Measurements from ENCODE around the gene C9orf50.

Gene C9orf50

GRCh38 chr9:129572517-129572916 is 48.4 kb downstream of the C9orf50 start:
- ATAC-seq (replicated peaks; ENCODE audit: extremely low read depth, poor library complexity, severe bottlenecking) (no peak), DNase-seq (ENCODE audit: low spot score in 2 of 2) (no peak)
- Mint-ChIP-seq H3K36me3 (ENCODE audit: insufficient read depth) (no peaks in the 10 kb centered on the region), H3K27ac (ENCODE audit: low read depth) (no peak overlapping the region), H3K4me3 (no peak overlapping the region), H3K4me1 (peaks cover 12% of the 10 kb centered on the region), H3K9me3 (no peaks in the 10 kb centered on the region), H3K27me3 (peaks cover 42% of the 10 kb centered on the region)

- H3K4me1 Mint-ChIP-seq: peaks cover 12% of the 10 kb centered on the region
- H3K36me3 Mint-ChIP-seq (ENCODE audit: insufficient read depth): no peaks in the 10 kb centered on the region
- H3K27ac Mint-ChIP-seq (ENCODE audit: low read depth): no peak overlapping the region
- no peak overlapping the region for H3K4me3 Mint-ChIP-seq
- ATAC-seq (replicated peaks; ENCODE audit: extremely low read depth, poor library complexity, severe bottlenecking) (no peak), DNase-seq (ENCODE audit: low spot score in 2 of 2) (no peak)
- H3K9me3 Mint-ChIP-seq: no peaks in the 10 kb centered on the region
- peaks cover 47% of the 10 kb centered on the region for H3K27me3 Mint-ChIP-seq
Observed at GRCh38 chr9:129572052-129572425, 48.9 kb downstream of the C9orf50 start.

GRCh38 chr9:129571298-129572051 is 49.4 kb downstream of the C9orf50 start:
- H3K27me3 Mint-ChIP-seq: peaks cover 51% of the 10 kb centered on the region
- DNase-seq (ENCODE audit: low spot score in 2 of 2): no peak
- peaks cover 12% of the 10 kb centered on the region for H3K4me1 Mint-ChIP-seq
- H3K9me3 Mint-ChIP-seq: no peaks in the 10 kb centered on the region
- H3K36me3 Mint-ChIP-seq (ENCODE audit: insufficient read depth): no peaks in the 10 kb centered on the region
- ATAC-seq (replicated peaks; ENCODE audit: extremely low read depth, poor library complexity, severe bottlenecking): no peak
- H3K27ac Mint-ChIP-seq (ENCODE audit: low read depth): no peak overlapping the region
- H3K4me3 Mint-ChIP-seq: no peak overlapping the region

- Mint-ChIP-seq H3K27me3 (peaks cover 59% of the 10 kb centered on the region), H3K4me1 (peaks cover 12% of the 10 kb centered on the region), H3K4me3 (peak overlapping the region; percentile 73), H3K9me3 (no peaks in the 10 kb centered on the region), H3K27ac (ENCODE audit: low read depth) (no peak overlapping the region), H3K36me3 (ENCODE audit: insufficient read depth) (peaks cover 2% of the 10 kb centered on the region)
- DNase-seq (ENCODE audit: low spot score in 2 of 2): no peak
- ATAC-seq (replicated peaks; ENCODE audit: extremely low read depth, poor library complexity, severe bottlenecking): no peak
Observed at GRCh38 chr9:129570450-129571297, 50.2 kb downstream of the C9orf50 start.

GRCh38 chr9:129569502-129570449 is 51.1 kb downstream of the C9orf50 start:
- Mint-ChIP-seq H3K27ac (ENCODE audit: low read depth) (no peak overlapping the region), H3K27me3 (peaks cover 60% of the 10 kb centered on the region), H3K4me3 (peak overlapping the region; percentile 73), H3K36me3 (ENCODE audit: insufficient read depth) (peaks cover 2% of the 10 kb centered on the region), H3K4me1 (peaks cover 12% of the 10 kb centered on the region), H3K9me3 (no peaks in the 10 kb centered on the region)
- no peak for DNase-seq (ENCODE audit: low spot score in 2 of 2)
- no peak for ATAC-seq (replicated peaks; ENCODE audit: extremely low read depth, poor library complexity, severe bottlenecking)

- H3K27ac Mint-ChIP-seq (ENCODE audit: low read depth): no peak overlapping the region
- H3K36me3 Mint-ChIP-seq (ENCODE audit: insufficient read depth): peaks cover 2% of the 10 kb centered on the region
- ATAC-seq (replicated peaks; ENCODE audit: extremely low read depth, poor library complexity, severe bottlenecking): no peak
- H3K27me3 Mint-ChIP-seq: peaks cover 57% of the 10 kb centered on the region
- no peaks in the 10 kb centered on the region for H3K9me3 Mint-ChIP-seq
- peak overlapping the region; percentile 73 for H3K4me3 Mint-ChIP-seq
- peaks cover 12% of the 10 kb centered on the region for H3K4me1 Mint-ChIP-seq
- no peak for DNase-seq (ENCODE audit: low spot score in 2 of 2)
Observed at GRCh38 chr9:129568560-129569501, 52.1 kb downstream of the C9orf50 start.

GRCh38 chr9:129567842-129568559 is 52.9 kb downstream of the C9orf50 start:
- DNase-seq (ENCODE audit: low spot score in 2 of 2) (no peak), ATAC-seq (replicated peaks; ENCODE audit: extremely low read depth, poor library complexity, severe bottlenecking) (no peak)
- H3K4me1 Mint-ChIP-seq: peaks cover 12% of the 10 kb centered on the region
- H3K9me3 Mint-ChIP-seq: no peaks in the 10 kb centered on the region
- H3K27me3 Mint-ChIP-seq: peaks cover 52% of the 10 kb centered on the region
- H3K4me3 Mint-ChIP-seq: peak overlapping the region; percentile 66
- H3K36me3 Mint-ChIP-seq (ENCODE audit: insufficient read depth): peaks cover 2% of the 10 kb centered on the region
- H3K27ac Mint-ChIP-seq (ENCODE audit: low read depth): no peak overlapping the region

- H3K4me1 Mint-ChIP-seq: peaks cover 12% of the 10 kb centered on the region
- DNase-seq (ENCODE audit: low spot score in 2 of 2): no peak
- H3K9me3 Mint-ChIP-seq: no peaks in the 10 kb centered on the region
- H3K4me3 Mint-ChIP-seq: no peak overlapping the region
- ATAC-seq (replicated peaks; ENCODE audit: extremely low read depth, poor library complexity, severe bottlenecking): no peak
- H3K36me3 Mint-ChIP-seq (ENCODE audit: insufficient read depth): peaks cover 2% of the 10 kb centered on the region
- no peak overlapping the region for H3K27ac Mint-ChIP-seq (ENCODE audit: low read depth)
- H3K27me3 Mint-ChIP-seq: peaks cover 52% of the 10 kb centered on the region
Observed at GRCh38 chr9:129567329-129567728, 53.6 kb downstream of the C9orf50 start.

GRCh38 chr9:129566563-129567266 is 54.2 kb downstream of the C9orf50 start:
- DNase-seq (ENCODE audit: low spot score in 2 of 2) (no peak), ATAC-seq (replicated peaks; ENCODE audit: extremely low read depth, poor library complexity, severe bottlenecking) (no peak)
- Mint-ChIP-seq H3K4me1 (peaks cover 12% of the 10 kb centered on the region), H3K27ac (ENCODE audit: low read depth) (no peak overlapping the region), H3K9me3 (no peaks in the 10 kb centered on the region), H3K27me3 (peaks cover 52% of the 10 kb centered on the region), H3K4me3 (no peak overlapping the region), H3K36me3 (ENCODE audit: insufficient read depth) (peaks cover 2% of the 10 kb centered on the region)

- Mint-ChIP-seq H3K27me3 (peaks cover 35% of the 10 kb centered on the region), H3K4me3 (no peak overlapping the region)
Observed at GRCh38 chr9:129562917-129563316, 58.0 kb downstream of the C9orf50 start.

GRCh38 chr9:129562514-129562913 is 58.4 kb downstream of the C9orf50 start:
- Mint-ChIP-seq H3K27me3 (peaks cover 31% of the 10 kb centered on the region), H3K4me1 (no peaks in the 10 kb centered on the region), H3K27ac (ENCODE audit: low read depth) (no peak overlapping the region), H3K9me3 (no peaks in the 10 kb centered on the region), H3K36me3 (ENCODE audit: insufficient read depth) (peaks cover 2% of the 10 kb centered on the region), H3K4me3 (no peak overlapping the region)
- ATAC-seq (replicated peaks; ENCODE audit: extremely low read depth, poor library complexity, severe bottlenecking) (no peak), DNase-seq (ENCODE audit: low spot score in 2 of 2) (no peak)

More at GRCh38 chr9:129562917-129563316, 58.0 kb downstream of the C9orf50 start:
- H3K36me3 Mint-ChIP-seq (ENCODE audit: insufficient read depth): peaks cover 2% of the 10 kb centered on the region
- no peak for DNase-seq (ENCODE audit: low spot score in 2 of 2)
- no peaks in the 10 kb centered on the region for H3K9me3 Mint-ChIP-seq
- no peaks in the 10 kb centered on the region for H3K4me1 Mint-ChIP-seq
- H3K27ac Mint-ChIP-seq (ENCODE audit: low read depth): no peak overlapping the region
- ATAC-seq (replicated peaks; ENCODE audit: extremely low read depth, poor library complexity, severe bottlenecking): no peak

All from central memory CD8-positive, alpha-beta T cell (primary cell).